ENCODE results near the gene PCDH17.

DNA sequence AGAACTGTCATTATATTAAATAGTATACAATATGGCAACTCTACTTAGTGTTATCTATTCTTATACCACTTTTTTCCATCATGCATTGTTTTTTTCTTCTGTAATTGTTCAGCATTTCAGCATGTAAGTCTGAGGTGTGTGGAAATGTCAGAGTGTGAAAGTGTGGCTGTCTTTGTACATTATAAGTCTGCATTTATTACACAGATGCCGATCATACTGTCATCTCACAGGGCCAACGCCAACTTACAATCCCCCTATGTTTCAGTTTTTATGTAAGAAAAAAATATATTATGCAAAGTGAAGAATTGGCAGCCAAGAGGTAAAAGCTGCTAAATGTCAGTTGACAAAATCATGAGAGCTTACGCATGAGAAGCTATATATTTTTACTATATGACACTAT lies 42.9 kb upstream of the PCDH17 start:
- TF ChIP-seq, protein P1, sequence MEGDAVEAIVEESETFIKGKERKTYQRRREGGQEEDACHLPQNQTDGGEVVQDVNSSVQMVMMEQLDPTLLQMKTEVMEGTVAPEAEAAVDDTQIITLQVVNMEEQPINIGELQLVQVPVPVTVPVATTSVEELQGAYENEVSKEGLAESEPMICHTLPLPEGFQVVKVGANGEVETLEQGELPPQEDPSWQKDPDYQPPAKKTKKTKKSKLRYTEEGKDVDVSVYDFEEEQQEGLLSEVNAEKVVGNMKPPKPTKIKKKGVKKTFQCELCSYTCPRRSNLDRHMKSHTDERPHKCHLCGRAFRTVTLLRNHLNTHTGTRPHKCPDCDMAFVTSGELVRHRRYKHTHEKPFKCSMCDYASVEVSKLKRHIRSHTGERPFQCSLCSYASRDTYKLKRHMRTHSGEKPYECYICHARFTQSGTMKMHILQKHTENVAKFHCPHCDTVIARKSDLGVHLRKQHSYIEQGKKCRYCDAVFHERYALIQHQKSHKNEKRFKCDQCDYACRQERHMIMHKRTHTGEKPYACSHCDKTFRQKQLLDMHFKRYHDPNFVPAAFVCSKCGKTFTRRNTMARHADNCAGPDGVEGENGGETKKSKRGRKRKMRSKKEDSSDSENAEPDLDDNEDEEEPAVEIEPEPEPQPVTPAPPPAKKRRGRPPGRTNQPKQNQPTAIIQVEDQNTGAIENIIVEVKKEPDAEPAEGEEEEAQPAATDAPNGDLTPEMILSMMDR (IDR thresholded peaks at IDR 0.05; ENCODE audit: borderline replicate concordance, extremely low read depth, low read length, poor library complexity, severe bottlenecking) = no peak
- no peak for TF ChIP-seq EZH2 (IDR thresholded peaks at IDR 0.05; ENCODE audit: borderline replicate concordance, low read depth, low read length, severe bottlenecking)
